Measurements from ENCODE around the gene KRTAP10-2.

KRTAP10-2 gene

GRCh38 chr21:44544566-44544965 lies 6.7 kb downstream of the KRTAP10-2 start:
- H3K79me2 ChIP-seq (ENCODE audit: insufficient read depth, low read depth), result no peaks in the 10 kb centered on the region
- TF ChIP-seq CTCF (conservative IDR thresholded peaks at IDR 0.05; ENCODE audit: low read depth, low read length), result no peak
- H3K27ac ChIP-seq, result no peak overlapping the region
- H3K36me3 ChIP-seq (ENCODE audit: insufficient read depth), result no peaks in the 10 kb centered on the region
- H3K4me1 ChIP-seq (ENCODE audit: low read depth, poor library complexity, severe bottlenecking), result no peaks in the 10 kb centered on the region
- H4K20me1 ChIP-seq (ENCODE audit: insufficient read depth), result no peaks in the 10 kb centered on the region
- H3K27me3 ChIP-seq (ENCODE audit: insufficient read depth, low read depth), result peaks cover 83% of the 10 kb centered on the region
- no peak overlapping the region for H3K9ac ChIP-seq
- H3K4me3 ChIP-seq (IDR thresholded peaks at IDR 0.05; ENCODE audit: insufficient read depth, low read depth, low read length), result no peak overlapping the region
- no peak overlapping the region for H3K4me2 ChIP-seq
- no peak overlapping the region for H2AFZ ChIP-seq (ENCODE audit: low read depth)

DNA sequence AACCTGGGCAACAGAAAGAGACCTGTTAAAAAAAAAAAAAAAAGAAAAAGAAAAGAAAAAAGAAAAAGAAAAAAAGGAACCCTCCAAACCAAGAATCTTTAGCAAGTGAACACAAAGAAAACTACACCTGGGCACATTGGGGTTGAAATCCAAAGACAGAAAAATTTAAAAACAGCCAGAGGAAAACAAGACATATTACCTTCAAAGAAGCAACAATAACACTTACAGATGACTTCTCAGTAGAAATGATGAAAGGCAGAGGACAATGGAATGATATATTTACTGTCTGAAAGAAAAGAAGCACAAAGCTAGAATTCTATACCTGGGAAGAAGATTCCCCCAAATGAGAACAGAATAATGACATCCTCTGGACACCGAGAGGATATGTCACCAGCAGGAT lies 8.6 kb downstream of the KRTAP10-2 start:
- Histone ChIP-seq H3K36me3 (ENCODE audit: insufficient read depth) (no peaks in the 10 kb centered on the region), H2AFZ (ENCODE audit: low read depth) (no peak overlapping the region), H3K27ac (no peak overlapping the region), H3K4me2 (no peak overlapping the region), H3K4me3 (IDR thresholded peaks at IDR 0.05; ENCODE audit: insufficient read depth, low read depth, low read length) (no peak overlapping the region), H3K79me2 (ENCODE audit: insufficient read depth, low read depth) (no peaks in the 10 kb centered on the region), H4K20me1 (ENCODE audit: insufficient read depth) (no peaks in the 10 kb centered on the region), H3K4me1 (ENCODE audit: low read depth, poor library complexity, severe bottlenecking) (no peaks in the 10 kb centered on the region), H3K27me3 (ENCODE audit: insufficient read depth, low read depth) (peaks cover 80% of the 10 kb centered on the region), H3K9ac (no peak overlapping the region)
- TF ChIP-seq CTCF (conservative IDR thresholded peaks at IDR 0.05; ENCODE audit: low read depth, low read length), result no peak

DNA sequence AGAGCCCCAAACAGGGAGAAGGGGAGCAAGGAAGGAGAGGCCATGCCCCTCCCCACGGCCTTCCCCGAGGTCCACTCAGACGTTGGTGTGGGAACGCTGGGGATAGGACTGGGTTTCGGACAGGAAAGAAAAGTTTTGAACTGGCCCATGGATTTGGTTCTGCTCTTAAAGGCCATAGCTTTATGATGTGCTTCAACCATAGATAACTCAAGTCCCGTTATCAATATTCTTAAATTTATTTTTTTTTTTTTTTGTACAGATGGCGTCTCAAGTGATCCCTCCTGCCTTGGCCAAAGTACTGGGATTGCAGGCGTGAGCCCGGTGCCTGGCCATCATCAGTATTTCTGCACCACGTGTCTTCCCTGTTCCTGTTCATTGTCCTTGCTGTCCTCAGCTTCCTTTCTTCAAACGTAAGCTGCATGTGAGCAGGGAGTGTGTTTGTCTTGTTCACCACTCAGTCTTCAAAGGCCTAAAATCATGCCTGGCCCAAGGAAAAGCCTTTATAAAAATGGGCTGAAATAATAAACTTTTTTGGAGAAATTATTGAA lies 10.5 kb downstream of the KRTAP10-2 start:
- Histone ChIP-seq H3K4me1 (ENCODE audit: low read depth, poor library complexity, severe bottlenecking) (no peaks in the 10 kb centered on the region), H3K4me2 (no peak overlapping the region), H3K36me3 (ENCODE audit: insufficient read depth) (no peaks in the 10 kb centered on the region), H3K4me3 (IDR thresholded peaks at IDR 0.05; ENCODE audit: insufficient read depth, low read depth, low read length) (no peak overlapping the region), H4K20me1 (ENCODE audit: insufficient read depth) (no peaks in the 10 kb centered on the region), H3K9ac (no peak overlapping the region), H3K79me2 (ENCODE audit: insufficient read depth, low read depth) (no peaks in the 10 kb centered on the region), H3K27me3 (ENCODE audit: insufficient read depth, low read depth) (peaks cover 81% of the 10 kb centered on the region), H2AFZ (ENCODE audit: low read depth) (no peak overlapping the region), H3K27ac (no peak overlapping the region)
- no peak for TF ChIP-seq CTCF (conservative IDR thresholded peaks at IDR 0.05; ENCODE audit: low read depth, low read length)

- Histone ChIP-seq H3K9ac (no peak within 1 kb of the TSS), H3K4me3 (IDR thresholded peaks at IDR 0.05; ENCODE audit: insufficient read depth, low read depth, low read length) (no peak within 1 kb of the TSS), H3K79me2 (ENCODE audit: insufficient read depth, low read depth) (no peaks in the 10 kb centered on the region), H3K27ac (no peak within 1 kb of the TSS), H3K36me3 (ENCODE audit: insufficient read depth) (no peaks in the 10 kb centered on the region), H2AFZ (ENCODE audit: low read depth) (no peak within 1 kb of the TSS), H3K4me2 (no peak within 1 kb of the TSS), H3K27me3 (ENCODE audit: insufficient read depth, low read depth) (peaks cover 77% of the 10 kb centered on the region), H4K20me1 (ENCODE audit: insufficient read depth) (no peaks in the 10 kb centered on the region), H3K4me1 (ENCODE audit: low read depth, poor library complexity, severe bottlenecking) (no peaks in the 10 kb centered on the region)
- TF ChIP-seq CTCF (conservative IDR thresholded peaks at IDR 0.05; ENCODE audit: low read depth, low read length), result no peak
These were observed 11.2 kb downstream of the KRTAP10-2 start, which contains the start of gene KRTAP10-1 for GRCh38 chr21:44539991-44540666. Gene KRTAP10-1, minus strand, starts transcription at chr21:44540195. Its CDS starts 45 bp downstream, at chr21:44540150.
